ENCODE data around the gene INHBE.
"Not testable (repeated sequence)": the region's sequence is repeated elsewhere in the genome, so short reads cannot be mapped to it uniquely, and the experiment has no call there.

Gene INHBE

GRCh38 chr12:57502311-57502969 is 47.3 kb downstream of the INHBE start:
- DNase-seq, result not testable (repeated sequence)

GRCh38 chr12:57506541-57506940 is 51.4 kb downstream of the INHBE start:
- DNase-seq, result not testable (repeated sequence)
